Measurements from ENCODE around the gene KLHL21.
"Not testable (repeated sequence)": the region's sequence is repeated elsewhere in the genome, so short reads cannot be mapped to it uniquely, and the experiment has no call there.

Gene KLHL21

DNA sequence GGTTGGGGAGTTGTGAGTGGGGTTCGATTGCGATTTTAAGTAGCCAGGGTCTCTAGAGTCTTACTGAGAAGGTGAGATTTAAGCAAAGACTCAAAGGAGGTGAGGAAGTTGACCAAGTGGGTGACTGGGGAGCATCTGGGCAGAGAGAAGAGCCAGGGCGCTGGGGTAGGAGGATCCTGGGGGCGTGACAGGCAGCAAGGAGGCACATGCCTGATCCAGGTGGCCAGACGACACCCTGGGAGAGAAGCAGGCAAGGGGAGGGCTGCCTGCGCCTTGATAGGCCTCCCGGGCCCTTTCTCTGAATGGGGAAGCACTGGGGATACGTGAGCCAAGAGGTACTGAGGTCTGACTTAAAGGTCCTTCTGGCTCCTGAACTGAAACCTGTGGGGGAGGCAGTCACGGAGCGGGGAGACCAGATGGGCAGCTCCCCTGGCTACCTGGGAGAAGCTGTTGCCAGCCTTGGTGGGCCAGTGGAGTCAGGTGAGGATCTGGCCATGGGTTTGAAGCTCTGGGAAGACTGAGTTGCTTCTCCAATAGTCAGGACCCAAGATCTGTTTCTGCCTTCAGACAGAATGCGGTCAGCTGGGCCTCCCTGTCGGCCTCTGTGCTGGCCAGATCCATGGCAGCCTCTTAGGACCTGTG, 17.5 kb downstream of the KLHL21 start:
- no peak for DNase-seq (ENCODE audit: low read depth in 3 of 3, low spot score in 1 of 3)

DNA sequence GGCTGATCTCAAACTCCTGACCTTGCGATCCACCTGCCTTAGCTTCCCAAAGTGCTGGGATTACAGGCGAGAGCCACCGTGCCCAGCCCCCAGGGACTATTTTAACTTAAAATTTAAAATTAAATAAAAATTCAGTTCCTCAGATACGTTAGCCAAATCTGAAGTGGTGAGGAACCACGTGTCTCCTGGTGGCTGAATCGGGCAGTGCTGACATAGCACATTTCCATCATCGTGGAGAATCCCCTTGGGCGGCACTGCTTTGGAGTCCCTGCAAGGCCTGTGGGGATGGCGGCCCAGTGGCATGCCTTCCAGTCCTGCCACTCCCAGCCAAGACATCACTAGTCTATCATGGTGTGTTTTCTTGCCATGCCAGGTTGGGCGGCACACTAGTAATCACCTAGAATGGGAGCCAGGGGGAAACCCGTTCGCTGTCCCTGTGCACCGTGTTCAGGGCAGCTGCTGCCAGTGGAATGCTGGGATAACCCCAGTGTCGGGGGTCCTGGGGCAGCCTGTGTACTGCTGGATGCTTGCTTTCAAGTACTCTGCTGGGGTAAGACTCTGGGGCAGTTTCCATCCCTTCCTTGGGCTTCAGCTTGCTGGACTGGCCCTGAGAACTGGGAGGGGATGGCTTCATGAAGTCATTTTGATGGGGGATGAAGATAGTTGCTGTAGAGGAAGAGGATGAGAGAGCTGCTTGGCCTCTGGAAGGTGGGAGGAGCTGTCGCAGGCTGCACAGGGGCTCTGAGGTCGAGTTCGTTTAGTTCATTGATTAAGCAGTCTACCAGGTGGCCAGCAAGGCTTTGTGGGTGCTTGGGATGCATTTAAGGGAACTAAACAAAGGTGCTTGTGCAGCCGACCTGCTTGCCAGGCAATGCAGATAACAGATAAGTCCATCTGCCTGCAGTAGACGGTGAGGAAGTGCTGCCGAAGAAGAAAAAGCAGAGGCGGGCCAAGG, 18.3 kb downstream of the KLHL21 start:
- DNase-seq (ENCODE audit: low read depth in 3 of 3, low spot score in 1 of 3): no peak

- DNase-seq (ENCODE audit: low read depth in 3 of 3, low spot score in 1 of 3): no peak
Measured at GRCh38 chr1:6582370-6582769, 20.3 kb downstream of the KLHL21 start.

GRCh38 chr1:6581561-6582305, 20.9 kb downstream of the KLHL21 start:
- DNase-seq (ENCODE audit: low read depth in 3 of 3, low spot score in 1 of 3): no peak

GRCh38 chr1:6580593-6581409, 21.9 kb downstream of the KLHL21 start:
- DNase-seq (ENCODE audit: low read depth in 3 of 3, low spot score in 1 of 3): no peak

GRCh38 chr1:6580119-6580592, 22.5 kb downstream of the KLHL21 start:
- DNase-seq (ENCODE audit: low read depth in 3 of 3, low spot score in 1 of 3): no peak

GRCh38 chr1:6579374-6580118, 23.1 kb downstream of the KLHL21 start, which contains the start of gene ZBTB48:
Gene ZBTB48 (plus strand): TSS chr1:6579994. CDS start chr1:6580610, 616 bp downstream.
- DNase-seq (ENCODE audit: low read depth in 3 of 3, low spot score in 1 of 3): peak; percentile 91 to 93 (median 92)

DNA sequence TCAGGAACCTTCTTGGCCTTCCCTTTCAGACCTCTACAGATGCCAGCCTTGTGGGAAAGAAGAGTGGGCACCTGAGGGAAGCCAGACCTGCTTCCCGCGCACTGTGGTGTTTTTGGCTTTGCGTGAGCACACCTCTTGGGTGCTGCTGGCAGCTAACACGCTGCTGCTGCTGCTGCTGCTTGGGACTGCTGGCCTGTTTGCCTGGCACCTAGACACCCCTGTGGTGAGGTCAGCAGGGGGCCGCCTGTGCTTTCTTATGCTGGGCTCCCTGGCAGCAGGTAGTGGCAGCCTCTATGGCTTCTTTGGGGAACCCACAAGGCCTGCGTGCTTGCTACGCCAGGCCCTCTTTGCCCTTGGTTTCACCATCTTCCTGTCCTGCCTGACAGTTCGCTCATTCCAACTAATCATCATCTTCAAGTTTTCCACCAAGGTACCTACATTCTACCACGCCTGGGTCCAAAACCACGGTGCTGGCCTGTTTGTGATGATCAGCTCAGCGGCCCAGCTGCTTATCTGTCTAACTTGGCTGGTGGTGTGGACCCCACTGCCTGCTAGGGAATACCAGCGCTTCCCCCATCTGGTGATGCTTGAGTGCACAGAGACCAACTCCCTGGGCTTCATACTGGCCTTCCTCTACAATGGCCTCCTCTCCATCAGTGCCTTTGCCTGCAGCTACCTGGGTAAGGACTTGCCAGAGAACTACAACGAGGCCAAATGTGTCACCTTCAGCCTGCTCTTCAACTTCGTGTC, 23.9 kb downstream of the KLHL21 start:
- DNase-seq (ENCODE audit: low read depth in 3 of 3, low spot score in 1 of 3): no peak

DNA sequence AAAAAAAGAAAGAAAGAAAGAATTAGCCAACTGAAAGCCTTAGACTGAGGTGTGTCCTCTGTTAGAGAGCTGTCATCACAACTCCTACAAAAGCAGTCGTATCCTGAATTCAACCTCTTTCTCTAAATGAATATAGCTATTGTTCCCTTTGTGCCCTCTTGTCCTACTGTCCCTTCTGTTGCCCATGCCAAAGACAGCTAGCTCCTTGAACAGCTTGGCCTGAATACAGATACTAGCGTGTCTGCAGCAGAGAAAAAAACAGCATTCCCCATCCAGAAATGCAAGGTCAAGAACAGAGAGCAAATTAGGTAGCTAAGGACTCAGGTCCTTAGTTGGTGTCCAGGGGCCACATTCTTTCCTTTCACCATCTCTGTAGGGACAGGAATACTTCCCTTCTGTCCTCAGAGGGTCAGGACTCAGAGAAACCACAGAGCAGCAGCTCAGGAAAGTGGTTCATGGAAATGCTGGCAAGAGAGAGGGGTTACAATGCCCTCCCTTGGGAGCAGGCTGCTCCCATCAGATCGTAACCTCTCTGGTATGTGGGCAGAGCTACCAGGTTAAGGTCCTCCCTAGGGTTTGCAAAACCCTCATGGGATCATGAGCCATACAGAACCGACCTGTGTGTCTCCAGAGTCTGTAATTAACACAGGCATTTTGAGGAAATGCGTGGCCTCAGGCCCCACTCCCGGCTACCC, 24.7 kb downstream of the KLHL21 start:
- no peak for DNase-seq (ENCODE audit: low read depth in 3 of 3, low spot score in 1 of 3)

- DNase-seq (ENCODE audit: low read depth in 3 of 3, low spot score in 1 of 3): no peak
Measured at GRCh38 chr1:6574818-6575217, 27.9 kb downstream of the KLHL21 start.

- no peak for DNase-seq (ENCODE audit: low read depth in 3 of 3, low spot score in 1 of 3)
Measured at GRCh38 chr1:6574025-6574620, 28.5 kb downstream of the KLHL21 start.

DNA sequence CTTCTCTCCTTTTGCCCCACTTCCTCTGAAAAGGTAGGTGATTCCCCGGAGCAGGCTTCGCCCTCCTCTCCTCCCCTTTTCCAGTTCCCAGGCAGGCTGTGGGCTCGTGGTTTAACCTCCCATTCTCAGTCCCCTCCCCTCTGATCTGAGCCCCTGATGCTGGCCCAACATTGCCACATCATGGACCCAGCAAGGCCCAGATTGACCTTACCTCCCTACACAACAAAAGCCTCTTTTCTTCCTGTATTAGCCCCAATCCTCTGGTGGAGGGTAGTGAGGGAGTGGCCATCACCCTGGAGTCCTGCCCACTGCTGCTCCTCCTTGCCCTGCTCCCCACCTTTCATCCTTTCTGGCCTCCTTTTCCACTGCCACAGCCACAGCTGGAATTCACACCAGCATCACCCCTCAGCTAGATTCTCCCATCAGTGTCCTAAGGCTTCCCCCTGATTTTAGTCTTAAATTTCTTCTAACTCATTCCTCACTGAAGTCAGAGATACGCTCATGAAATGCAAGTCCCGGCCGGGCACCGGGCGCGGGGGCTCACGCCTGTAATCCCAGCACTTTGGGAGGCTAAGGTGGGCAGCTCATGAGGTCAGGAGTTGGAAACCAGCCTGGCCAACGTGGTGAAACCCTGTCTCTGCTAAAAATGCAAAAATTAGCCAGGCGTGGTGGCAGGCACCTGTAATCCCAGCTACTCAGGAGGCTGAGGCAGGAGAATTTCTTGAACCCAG, 29.9 kb downstream of the KLHL21 start:
- DNase-seq (ENCODE audit: low read depth in 3 of 3, low spot score in 1 of 3): no peak

DNA sequence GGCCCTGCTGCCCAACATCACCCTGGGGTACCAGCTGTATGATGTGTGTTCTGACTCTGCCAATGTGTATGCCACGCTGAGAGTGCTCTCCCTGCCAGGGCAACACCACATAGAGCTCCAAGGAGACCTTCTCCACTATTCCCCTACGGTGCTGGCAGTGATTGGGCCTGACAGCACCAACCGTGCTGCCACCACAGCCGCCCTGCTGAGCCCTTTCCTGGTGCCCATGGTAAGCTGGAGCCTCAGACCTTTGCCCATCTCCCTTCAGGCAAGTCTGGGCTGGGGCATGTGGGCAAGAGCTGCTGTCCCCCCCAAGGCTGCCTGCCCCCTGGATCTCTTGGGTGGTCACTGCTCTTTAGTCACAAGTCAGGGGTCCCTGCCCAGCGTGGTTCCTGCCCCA, 31.7 kb downstream of the KLHL21 start:
- no peak for DNase-seq (ENCODE audit: low read depth in 3 of 3, low spot score in 1 of 3)

DNA sequence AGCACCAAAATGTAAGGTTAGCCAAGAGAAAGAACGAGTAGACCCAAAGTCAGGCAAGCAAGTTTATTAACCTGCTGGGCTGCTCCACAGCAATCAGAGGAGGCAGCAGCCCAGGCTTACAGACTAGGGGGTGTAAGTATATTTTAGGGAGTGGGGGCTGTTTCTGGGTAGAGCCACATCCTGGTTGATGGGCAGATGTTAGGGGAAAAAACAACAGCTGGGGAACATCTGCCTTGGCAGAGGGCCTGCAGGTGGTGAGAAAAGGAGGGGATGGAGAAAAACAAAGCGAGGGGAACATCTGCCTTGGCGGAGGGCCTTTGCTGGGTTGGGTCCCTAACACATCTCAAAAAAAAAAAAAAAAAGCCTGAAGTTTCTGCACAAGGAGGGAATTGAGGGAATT, 32.6 kb downstream of the KLHL21 start:
- no peak for DNase-seq (ENCODE audit: low read depth in 3 of 3, low spot score in 1 of 3)

DNA sequence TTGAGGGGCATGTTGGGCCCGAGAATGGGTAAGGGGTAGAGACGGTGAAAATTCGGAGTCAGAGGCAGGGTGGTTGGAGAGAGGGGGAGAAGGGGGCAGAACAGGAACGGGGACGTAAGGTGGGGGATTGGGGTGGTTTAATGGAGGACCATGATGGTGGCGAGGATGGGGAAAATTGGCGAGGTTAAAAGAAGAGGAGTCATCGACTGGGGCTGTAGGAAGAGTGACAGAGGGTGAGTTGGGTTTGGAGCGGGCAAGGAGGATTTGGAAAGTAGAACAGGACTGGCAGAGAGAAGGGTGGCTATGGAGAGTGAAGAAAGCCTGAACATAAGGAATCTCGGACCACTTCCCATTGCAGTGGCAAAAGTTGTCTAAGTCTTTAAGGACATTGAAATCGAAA, 33.6 kb downstream of the KLHL21 start:
- no peak for DNase-seq (ENCODE audit: low read depth in 3 of 3, low spot score in 1 of 3)

- DNase-seq (ENCODE audit: low read depth in 3 of 3, low spot score in 1 of 3): no peak
Measured at GRCh38 chr1:6560267-6560666, 42.4 kb downstream of the KLHL21 start.

GRCh38 chr1:6559161-6559560, 43.5 kb downstream of the KLHL21 start:
- not testable (repeated sequence) for DNase-seq (ENCODE audit: low read depth in 3 of 3, low spot score in 1 of 3)

- no peak for DNase-seq (ENCODE audit: low read depth in 3 of 3, low spot score in 1 of 3)
Measured at GRCh38 chr1:6557597-6557996, 45.1 kb downstream of the KLHL21 start.
